Measurements from ENCODE around the gene CYFIP2. TPM values are rescaled to one million over a fixed set of nuclear protein-coding genes. Genes with fewer than 3 reads are reported as not detected.

Gene CYFIP2
- total RNA-seq, 4 donors from 2014 or later, result 4.2 to 10.3 (median 8.1) TPM

DNA sequence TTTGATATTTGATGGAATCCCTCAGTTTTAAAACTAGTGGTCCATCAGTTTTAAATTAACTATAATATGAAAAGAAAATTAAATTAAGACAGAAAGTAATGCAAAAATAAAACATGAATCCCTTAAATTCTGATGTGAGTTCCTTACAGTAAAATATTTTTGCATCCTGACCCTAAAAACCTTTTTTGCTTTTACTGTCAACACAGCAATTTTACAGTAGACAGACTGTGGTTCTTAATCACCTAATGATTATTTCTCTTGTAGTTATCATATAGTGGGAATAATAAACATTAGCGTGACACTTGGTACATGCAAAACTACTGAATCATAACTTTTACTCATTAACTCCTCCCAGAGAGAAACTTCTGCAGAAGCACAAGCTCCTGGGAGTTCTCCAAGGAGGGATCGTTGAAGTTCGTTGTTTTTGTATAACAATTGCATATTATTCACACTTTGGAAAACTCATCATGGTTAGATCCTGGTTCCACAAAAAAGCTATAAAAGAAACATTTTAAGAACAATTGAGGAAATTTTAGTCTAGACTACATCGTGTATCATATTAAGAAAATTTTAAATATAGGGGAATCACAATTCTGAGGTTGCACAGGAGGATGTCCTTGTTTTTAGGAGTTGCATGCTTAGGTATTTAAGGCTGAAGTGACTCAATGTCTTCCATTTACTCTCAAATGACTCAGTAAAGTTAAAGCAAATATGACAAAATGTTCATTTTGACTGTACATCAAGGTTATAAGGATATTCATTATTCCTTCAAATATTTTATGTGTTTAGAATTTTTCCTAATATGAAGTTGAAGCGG is 105.9 kb downstream of the CYFIP2 start:
- intact Hi-C loops (cut with DNase I), result no loop called here
- H3K27ac ChIP-seq, result peak overlapping the region in 2 of 4 donors; percentile 27 to 74

DNA sequence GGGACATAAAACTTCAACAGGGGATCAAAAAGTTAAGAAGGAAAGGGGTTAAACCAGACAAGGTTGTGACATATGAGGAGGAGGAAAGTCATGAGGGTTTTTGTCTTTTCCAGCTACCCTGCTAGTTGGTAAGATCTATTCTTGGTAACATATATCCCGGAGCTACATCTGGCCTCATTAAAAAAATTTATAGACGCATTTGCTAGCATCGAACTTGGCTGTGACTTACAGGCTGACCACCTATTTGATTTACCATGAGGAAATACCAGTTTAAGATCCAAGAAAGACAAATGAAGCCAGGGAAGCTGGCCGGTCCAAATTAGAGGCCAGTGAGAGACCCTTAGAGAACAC is 106.5 kb downstream of the CYFIP2 start:
- intact Hi-C loops (cut with DNase I), result no loop called here
- Histone ChIP-seq H3K4me3 (no peak overlapping the region), H3K27me3 (no peaks in the 10 kb centered on the region), H3K27ac (peak overlapping the region in 1 of 4 donors; percentile 0), H3K9me3 (no peaks in the 10 kb centered on the region), H3K36me3 (no peaks in the 10 kb centered on the region), H3K4me1 (peaks cover 0 to 4% (median 4%) of the 10 kb centered on the region in 3 donors)
- 81 to 86% methylated on average over 4 of the region's 4 CpGs for WGBS, 2 donors
- no peak for DNase-seq
- TF ChIP-seq POLR2A (IDR thresholded peaks at IDR 0.05), result no peak
- TF ChIP-seq, protein P1, sequence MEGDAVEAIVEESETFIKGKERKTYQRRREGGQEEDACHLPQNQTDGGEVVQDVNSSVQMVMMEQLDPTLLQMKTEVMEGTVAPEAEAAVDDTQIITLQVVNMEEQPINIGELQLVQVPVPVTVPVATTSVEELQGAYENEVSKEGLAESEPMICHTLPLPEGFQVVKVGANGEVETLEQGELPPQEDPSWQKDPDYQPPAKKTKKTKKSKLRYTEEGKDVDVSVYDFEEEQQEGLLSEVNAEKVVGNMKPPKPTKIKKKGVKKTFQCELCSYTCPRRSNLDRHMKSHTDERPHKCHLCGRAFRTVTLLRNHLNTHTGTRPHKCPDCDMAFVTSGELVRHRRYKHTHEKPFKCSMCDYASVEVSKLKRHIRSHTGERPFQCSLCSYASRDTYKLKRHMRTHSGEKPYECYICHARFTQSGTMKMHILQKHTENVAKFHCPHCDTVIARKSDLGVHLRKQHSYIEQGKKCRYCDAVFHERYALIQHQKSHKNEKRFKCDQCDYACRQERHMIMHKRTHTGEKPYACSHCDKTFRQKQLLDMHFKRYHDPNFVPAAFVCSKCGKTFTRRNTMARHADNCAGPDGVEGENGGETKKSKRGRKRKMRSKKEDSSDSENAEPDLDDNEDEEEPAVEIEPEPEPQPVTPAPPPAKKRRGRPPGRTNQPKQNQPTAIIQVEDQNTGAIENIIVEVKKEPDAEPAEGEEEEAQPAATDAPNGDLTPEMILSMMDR (IDR thresholded peaks at IDR 0.05), result no peak

More for the DNA sequence above, 105.9 kb downstream of the CYFIP2 start:
- H3K9me3 ChIP-seq, result no peaks in the 10 kb centered on the region
- peaks cover 0 to 4% (median 4%) of the 10 kb centered on the region in 3 donors for H3K4me1 ChIP-seq
- no peaks in the 10 kb centered on the region for H3K36me3 ChIP-seq
- WGBS, 2 donors, result 62 to 70% methylated on average over 5 of the region's 5 CpGs
- H3K27me3 ChIP-seq, result no peaks in the 10 kb centered on the region
- no peak overlapping the region for H3K4me3 ChIP-seq
- no peak for DNase-seq
- TF ChIP-seq, protein P1 (IDR thresholded peaks at IDR 0.05), result no peak
- no peak for TF ChIP-seq POLR2A (IDR thresholded peaks at IDR 0.05)

DNA sequence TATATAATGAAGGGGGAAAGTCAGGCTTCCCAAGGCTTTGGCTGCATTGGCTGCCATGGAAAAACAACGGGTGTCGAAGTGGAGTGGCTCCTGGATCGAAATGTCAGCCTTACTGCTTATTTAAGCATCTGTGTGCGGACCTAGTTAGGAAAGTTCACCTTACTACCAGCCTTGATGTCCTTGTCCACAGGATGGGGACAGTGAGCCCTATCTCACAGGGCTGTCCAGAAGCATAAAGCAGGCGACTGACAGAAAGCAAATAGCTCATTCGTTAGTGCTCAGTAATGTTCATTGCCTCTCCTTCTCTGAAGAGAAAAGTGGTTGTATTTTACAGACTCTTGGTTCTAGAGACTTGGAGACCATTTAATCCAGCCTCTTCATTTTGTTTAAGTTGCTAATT is 112.6 kb downstream of the CYFIP2 start:
- DNase-seq, result no peak
- no peaks in the 10 kb centered on the region for H3K36me3 ChIP-seq
- no peaks in the 10 kb centered on the region for H3K27me3 ChIP-seq
- TF ChIP-seq, protein P1 (IDR thresholded peaks at IDR 0.05), result no peak
- no peak for TF ChIP-seq POLR2A (IDR thresholded peaks at IDR 0.05)
- intact Hi-C loops (cut with DNase I), result no loop called here
- 92 to 94% methylated on average over 6 of the region's 6 CpGs for WGBS, 2 donors
- H3K27ac ChIP-seq, result no peak overlapping the region
- H3K4me1 ChIP-seq, result no peaks in the 10 kb centered on the region
- no peaks in the 10 kb centered on the region for H3K9me3 ChIP-seq
- no peak overlapping the region for H3K4me3 ChIP-seq

DNA sequence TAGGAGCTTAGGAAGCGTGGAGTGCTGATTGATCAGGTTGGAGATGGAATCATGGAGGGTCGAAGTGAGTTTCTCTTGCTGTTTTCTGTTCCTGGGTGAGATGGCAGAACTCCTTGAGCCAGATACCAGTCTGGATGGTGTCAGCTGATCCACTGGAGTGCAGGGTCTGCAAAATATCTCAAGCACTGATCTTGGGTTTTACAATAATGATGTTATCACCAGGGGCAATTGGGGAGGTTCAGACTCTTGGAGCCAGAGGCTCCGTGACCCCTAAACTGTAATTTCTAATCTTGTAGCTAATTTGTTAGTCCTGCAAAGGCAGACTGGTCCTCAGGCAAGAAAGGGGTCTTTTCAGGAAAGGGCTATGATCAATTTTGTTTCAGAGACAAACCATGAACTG is 114.1 kb downstream of the CYFIP2 start:
- Histone ChIP-seq H3K4me3 (no peak overlapping the region), H3K27me3 (no peaks in the 10 kb centered on the region), H3K36me3 (no peaks in the 10 kb centered on the region), H3K27ac (no peak overlapping the region), H3K9me3 (no peaks in the 10 kb centered on the region), H3K4me1 (no peaks in the 10 kb centered on the region)
- intact Hi-C loops (cut with DNase I), result no loop called here
- TF ChIP-seq POLR2A (IDR thresholded peaks at IDR 0.05), result no peak
- TF ChIP-seq, protein P1 (IDR thresholded peaks at IDR 0.05), result no peak
- WGBS, 2 donors, result 86 to 89% methylated on average over 3 of the region's 3 CpGs
- DNase-seq, result no peak

DNA sequence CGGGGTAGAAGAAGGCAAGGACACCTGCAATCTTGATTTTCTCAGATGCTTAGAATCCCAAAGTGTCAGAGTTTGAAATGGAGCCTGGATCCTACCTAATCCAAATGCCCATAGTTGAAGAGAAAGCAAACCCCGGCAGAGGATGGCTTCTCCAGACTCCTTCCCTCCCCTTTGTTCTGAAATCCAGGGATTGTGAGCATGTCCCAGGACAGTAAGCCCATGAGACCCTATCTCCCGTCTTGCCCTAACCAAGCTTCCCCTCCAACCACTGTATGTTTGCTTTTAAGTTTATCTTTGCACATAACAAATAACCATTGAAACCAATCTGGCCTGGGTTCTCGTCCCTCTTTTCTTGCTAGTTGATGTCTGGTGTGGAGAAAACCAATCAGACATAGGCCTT is 115.8 kb downstream of the CYFIP2 start:
- Histone ChIP-seq H3K9me3 (no peaks in the 10 kb centered on the region), H3K27me3 (no peaks in the 10 kb centered on the region), H3K4me3 (no peak overlapping the region), H3K36me3 (no peaks in the 10 kb centered on the region), H3K4me1 (no peaks in the 10 kb centered on the region), H3K27ac (peak overlapping the region in 2 of 4 donors; percentile 0 to 7)
- 86 to 88% methylated on average over 3 to 4 of the region's 4 CpGs for WGBS, 2 donors
- DNase-seq, result no peak
- intact Hi-C loops (cut with DNase I), result no loop called here
- TF ChIP-seq, protein P1 (IDR thresholded peaks at IDR 0.05), result no peak
- TF ChIP-seq POLR2A (IDR thresholded peaks at IDR 0.05), result no peak

All from esophagus squamous epithelium (tissue), 5 donors.